GM20000 (cell line): ENCODE results near the gene GTSE1.

Experiments used
- DNase-seq: peaks from one replicate; pipeline ENCODE4 v3.0.0; 2012; ENCODE audit warnings: low spot score
- CTCF ChIP-seq: IDR thresholded peaks from 2 replicates; pipeline ENCODE4 v1.5.1; 2012; ENCODE audit warnings: mild to moderate bottlenecking, control low read depth; ENCODE audit errors: extremely low read depth, missing control alignments

Gene GTSE1

GRCh38 chr22:46356496-46357480 is 60.1 kb downstream of the GTSE1 start:
- no peak for TF ChIP-seq CTCF

GRCh38 chr22:46357711-46358520 is 61.2 kb downstream of the GTSE1 start:
- no peak for TF ChIP-seq CTCF
- DNase-seq: no peak

More at GRCh38 chr22:46356496-46357480, 60.1 kb downstream of the GTSE1 start:
- DNase-seq: no peak

- TF ChIP-seq CTCF: no peak
- no peak for DNase-seq
Observed at GRCh38 chr22:46358766-46359165, 62.1 kb downstream of the GTSE1 start.

GRCh38 chr22:46359362-46359761 is 62.7 kb downstream of the GTSE1 start:
- no peak for DNase-seq
- TF ChIP-seq CTCF: no peak

GRCh38 chr22:46360097-46360496 is 63.4 kb downstream of the GTSE1 start:
- no peak for DNase-seq
- no peak for TF ChIP-seq CTCF

- no peak for DNase-seq
Observed at GRCh38 chr22:46360891-46361290, 64.2 kb downstream of the GTSE1 start.

More at GRCh38 chr22:46360891-46361290, 64.2 kb downstream of the GTSE1 start:
- no peak for TF ChIP-seq CTCF
